H1 (cell line): ENCODE results near the gene LAD1. TPM values are rescaled to one million over a fixed set of nuclear protein-coding genes. Genes with fewer than 3 reads are reported as not detected.

Experiments
- CTCF ChIA-PET: fragments of 300-600 bp; sonication (Branson Sonifier 250); formaldehyde crosslinking; loops from one replicate; lab custom pipeline; 2021; ENCODE audit not compliant: partially characterized antibody; lab: Charles Lee
- POLR2A ChIA-PET: fragments of 300-600 bp; sonication (Branson Sonifier 250); formaldehyde crosslinking; loops from one replicate; lab custom pipeline; 2021; ENCODE audit warnings: inconsistent platforms; ENCODE audit not compliant: partially characterized antibody; lab: Charles Lee
- DNase-seq, 2 experiments: peaks; one replicate each; pipeline versions ENCODE4 v3.0.0 to v3.0.0-alpha.2; 2010 to 2022; ENCODE audit warnings: low spot score in 2 of 2, low read depth in 1 of 2, mixed read lengths in 1 of 2
- FAIRE-seq: peaks from 2 replicates; lab custom pipeline; 2011; peaks lifted over from hg19 to GRCh38; lab: Jason Lieb, UNC
- H2AFZ ChIP-seq: 2 replicates; pipeline ENCODE4 v1.8.1; 2012; ENCODE audit warnings: low read length, inconsistent platforms
- H2AK5ac ChIP-seq: 2 replicates; pipeline ENCODE4 v1.6.1; 2013; ENCODE audit warnings: low read depth, low read length
- H2BK120ac ChIP-seq: replicated peaks from 2 replicates; pipeline ENCODE3; 2013; ENCODE audit warnings: low read depth, low read length, inconsistent platforms
- H2BK12ac ChIP-seq: 2 replicates; pipeline ENCODE4 v1.6.1; 2013; ENCODE audit warnings: low read depth, low read length
- H2BK15ac ChIP-seq: 2 replicates; pipeline ENCODE4 v1.6.1; 2013; ENCODE audit warnings: low read length
- H2BK20ac ChIP-seq: 2 replicates; pipeline ENCODE4 v1.6.1; 2013; ENCODE audit warnings: low read length
- H2BK5ac ChIP-seq: 2 replicates; pipeline ENCODE4 v1.6.1; 2013; ENCODE audit warnings: low read depth, low read length
- H3K14ac ChIP-seq: 2 replicates; pipeline ENCODE4 v1.6.1; 2013; ENCODE audit warnings: inconsistent platforms; ENCODE audit not compliant: insufficient read length
- H3K18ac ChIP-seq: 2 replicates; pipeline ENCODE4 v1.6.1; 2013; ENCODE audit warnings: low read length; ENCODE audit errors: extremely low read depth
- H3K23ac ChIP-seq: 2 replicates; pipeline ENCODE4 v1.6.1; 2013; ENCODE audit warnings: inconsistent platforms; ENCODE audit not compliant: insufficient read length
- H3K23me2 ChIP-seq: 2 replicates; pipeline ENCODE4 v1.6.1; 2013; ENCODE audit warnings: low read depth, low read length
- H3K27ac ChIP-seq: 2 replicates; pipeline ENCODE4 v1.6.1; 2011; ENCODE audit warnings: low read depth, low read length, inconsistent platforms
- H3K27me3 ChIP-seq, 4 experiments: replicated peaks in 1 of 4; 1 replicate in 1 of 4; 2 replicates in 3 of 4; pipeline versions ENCODE4 v1.6.1 to v1.8.1; 2011 to 2013; ENCODE audit warnings: low read length in 3 of 4, mild to moderate bottlenecking in 3 of 4, inconsistent platforms in 2 of 4, mixed read lengths in 2 of 4, moderate library complexity in 1 of 4; ENCODE audit not compliant: control insufficient read depth in 3 of 4, insufficient read depth in 3 of 4; ENCODE audit errors: extremely low read depth in 1 of 4
- H3K36me3 ChIP-seq, 4 experiments: 2 replicates each; pipeline versions ENCODE4 v1.6.1 to v1.8.1; 2011 to 2013; ENCODE audit warnings: mild to moderate bottlenecking in 4 of 4, low read length in 3 of 4, moderate library complexity in 2 of 4, control low read depth in 1 of 4, inconsistent platforms in 1 of 4; ENCODE audit not compliant: insufficient read depth in 4 of 4, control insufficient read depth in 2 of 4
- H3K4ac ChIP-seq: replicated peaks from 2 replicates; pipeline ENCODE3; 2013; ENCODE audit warnings: low read length, low read depth, mixed read lengths, inconsistent platforms; ENCODE audit not compliant: insufficient read length
- H3K4me1 ChIP-seq, 4 experiments: replicated peaks in 1 of 4; 1 replicate in 1 of 4; 2 replicates in 3 of 4; pipeline versions ENCODE4 v1.6.1 to v1.8.1; 2011 to 2013; ENCODE audit warnings: low read length in 3 of 4, inconsistent platforms in 2 of 4, mixed read lengths in 1 of 4; ENCODE audit not compliant: insufficient read depth in 4 of 4, control insufficient read depth in 3 of 4
- H3K4me2 ChIP-seq, 2 experiments: 2 replicates each; pipeline versions ENCODE4 v1.6.1 to v1.8.1; 2011 to 2013; ENCODE audit warnings: low read depth in 2 of 2, low read length in 2 of 2, control low read depth in 1 of 2, inconsistent platforms in 1 of 2, mild to moderate bottlenecking in 1 of 2; ENCODE audit not compliant: insufficient read depth in 1 of 2
- H3K4me3 ChIP-seq, 4 experiments: fragments of 200-600, 300-600 bp in 1 of 4; sonication (generic), shearing (Covaris generic), sonication (Bioruptor Twin) in 1 of 4; 2 replicates each; pipeline versions ENCODE4 v1.5.1 to v1.8.1; 2011 to 2016; ENCODE audit warnings: low read length in 4 of 4, low read depth in 3 of 4, control low read depth in 2 of 4, inconsistent platforms in 2 of 4, mild to moderate bottlenecking in 2 of 4, mixed read lengths in 1 of 4, moderate library complexity in 1 of 4; ENCODE audit not compliant: insufficient read depth in 2 of 4; ENCODE audit errors: extremely low read depth in 1 of 4
- H3K56ac ChIP-seq: replicated peaks from 2 replicates; pipeline ENCODE3; 2013; ENCODE audit warnings: low read depth, mild to moderate bottlenecking, mixed read lengths, low read length, inconsistent platforms; ENCODE audit not compliant: insufficient read length
- H3K79me1 ChIP-seq: 2 replicates; pipeline ENCODE4 v1.6.1; 2013; ENCODE audit warnings: low read depth, low read length, control low read depth
- H3K79me2 ChIP-seq, 2 experiments: 2 replicates each; pipeline versions ENCODE4 v1.6.1 to v1.8.1; 2012 to 2013; ENCODE audit warnings: low read length in 2 of 2, mild to moderate bottlenecking in 2 of 2, inconsistent platforms in 1 of 2; ENCODE audit not compliant: insufficient read depth in 2 of 2, control insufficient read depth in 1 of 2
- H3K9ac ChIP-seq, 4 experiments: replicated peaks in 1 of 4; 1 replicate in 1 of 4; 2 replicates in 3 of 4; pipeline versions ENCODE4 v1.6.1 to v1.8.1; 2011 to 2013; ENCODE audit warnings: low read depth in 3 of 4, low read length in 3 of 4, control low read depth in 2 of 4, mild to moderate bottlenecking in 2 of 4, moderate library complexity in 2 of 4, inconsistent platforms in 1 of 4; ENCODE audit errors: extremely low read depth in 1 of 4
- H3K9me3 ChIP-seq, 2 experiments: 2 replicates each; pipeline versions ENCODE4 v1.6.1 to v1.8.1; 2012 to 2013; ENCODE audit warnings: mild to moderate bottlenecking in 2 of 2, moderate library complexity in 2 of 2, control low read depth in 1 of 2, inconsistent platforms in 1 of 2, low read depth in 1 of 2, low read length in 1 of 2, mixed read lengths in 1 of 2; ENCODE audit not compliant: insufficient read depth in 2 of 2
- H4K20me1 ChIP-seq, 2 experiments: replicated peaks in 1 of 2; 2 replicates each; pipeline versions ENCODE3 to v1.8.1; 2011 to 2013; ENCODE audit warnings: inconsistent platforms in 2 of 2, low read length in 2 of 2, mild to moderate bottlenecking in 1 of 2; ENCODE audit not compliant: insufficient read depth in 2 of 2, control insufficient read depth in 1 of 2
- H4K5ac ChIP-seq: 2 replicates; pipeline ENCODE4 v1.6.1; 2013; ENCODE audit warnings: low read length, low read depth, mixed read lengths, inconsistent platforms; ENCODE audit not compliant: insufficient read length
- H4K8ac ChIP-seq: 2 replicates; pipeline ENCODE4 v1.8.0; 2013; ENCODE audit warnings: mild to moderate bottlenecking, moderate library complexity, low read length, inconsistent platforms; ENCODE audit not compliant: insufficient read depth; ENCODE audit errors: extremely low read depth
- H4K91ac ChIP-seq: replicated peaks from 2 replicates; pipeline ENCODE3; 2013; ENCODE audit warnings: low read length, mixed read lengths, inconsistent platforms; ENCODE audit not compliant: insufficient read length
- ASH2L ChIP-seq: fragments of 200-600, 300-600 bp; sonication (generic); IDR thresholded peaks from one replicate; pipeline ENCODE4 v1.7.1; 2017; ENCODE audit warnings: low read length
- BACH1 ChIP-seq: IDR thresholded peaks from 2 replicates; pipeline ENCODE4 v1.6.1; 2012; ENCODE audit warnings: low read length, improper control_type of control experiment
- CHD1 ChIP-seq: IDR thresholded peaks from 2 replicates; pipeline ENCODE4 v1.6.1; 2012; ENCODE audit warnings: low read depth, low read length, improper control_type of control experiment
- EGR1 ChIP-seq: IDR thresholded peaks from 2 replicates; pipeline ENCODE4 v1.6.1; 2011; ENCODE audit warnings: low read depth, low read length, borderline replicate concordance
- KDM5A ChIP-seq: fragments of 200-600 bp; IDR thresholded peaks from 2 replicates; pipeline ENCODE4 v1.7.1; 2012; ENCODE audit warnings: mild to moderate bottlenecking, low read length, inconsistent platforms, mixed read lengths
- MAFK ChIP-seq: IDR thresholded peaks from 2 replicates; pipeline ENCODE4 v1.6.1; 2012; ENCODE audit warnings: low read depth, mild to moderate bottlenecking, improper control_type of control experiment, low read length
- NRF1 ChIP-seq: IDR thresholded peaks from 2 replicates; pipeline ENCODE4 v1.6.1; 2011; ENCODE audit warnings: mild to moderate bottlenecking, low read depth, low read length, improper control_type of control experiment
- RNF2 ChIP-seq: fragments of 200-900, 300-1000 bp; sonication (generic); IDR thresholded peaks from 2 replicates; pipeline ENCODE4 v1.7.1; 2016; ENCODE audit warnings: borderline replicate concordance, low read depth, mild to moderate bottlenecking, antibody characterized with exemption, low read length; ENCODE audit not compliant: poor library complexity, severe bottlenecking; ENCODE audit errors: missing control alignments
- TAF1 ChIP-seq: IDR thresholded peaks from 2 replicates; pipeline ENCODE4 v1.6.1; 2011; ENCODE audit warnings: mild to moderate bottlenecking, low read depth, low read length
- polyA plus RNA-seq, 7 experiments: library from polyadenylated mRNA; depleted of rRNA in 3 of 7; stranded (reverse) in 5 of 7; unstranded in 2 of 7; fragments of >200 nt in 5 of 7; fragments of 200-250 nt in 2 of 7; gene quantifications; 1 replicate in 5 of 7; 2 replicates in 1 of 7; 4 replicates in 1 of 7; pipeline versions ENCODE4 v1.2.1 to v1.2.3, GENCODE V29; 2011 to 2013; ENCODE audit warnings: missing spikeins in 2 of 7, mixed read lengths in 2 of 7
- total RNA-seq: library from RNA; stranded (reverse); fragmentation: NEBNext Ultra II Directional; extraction: Animal tissue kit (Norgen Biotek cat#: 25700); gene quantifications from 2 replicates; pipeline ENCODE4 v1.2.1, GENCODE V29; 2021

The LAD1 gene
- total and polyA plus RNA-seq, 2 of the 8 experiments (the other 6 are each of a cell fraction or from before 2014, with no cell fraction given) = 9.3 to 32.8 TPM

- Histone ChIP-seq H3K4me3 (no peak overlapping the region), H4K91ac (no peak overlapping the region), H3K27me3 (no peaks in the 10 kb centered on the region), H3K23ac (no peak overlapping the region), H3K9ac (no peak overlapping the region), H3K4me1 (peaks cover 8 to 22% (median 10%) of the 10 kb centered on the region in 4 experiments), H2BK20ac (no peak overlapping the region), H3K14ac (no peak overlapping the region), H3K23me2 (no peaks in the 10 kb centered on the region), H2BK12ac (no peak overlapping the region), H2AK5ac (no peak overlapping the region), H3K9me3 (no peaks in the 10 kb centered on the region), H2BK5ac (no peak overlapping the region), H3K4me2 (no peak overlapping the region), H4K5ac (no peak overlapping the region), H3K36me3 (no peaks in the 10 kb centered on the region), H2AFZ (no peak overlapping the region), H4K8ac (no peak overlapping the region), H3K56ac (no peak overlapping the region), H3K79me1 (no peaks in the 10 kb centered on the region), H3K4ac (no peak overlapping the region), H4K20me1 (no peaks in the 10 kb centered on the region), H3K18ac (no peak overlapping the region), H2BK15ac (no peak overlapping the region), H2BK120ac (no peak overlapping the region), H3K27ac (no peak overlapping the region), H3K79me2 (no peaks in the 10 kb centered on the region)
- FAIRE-seq (no peak), DNase-seq (no peak)
- POLR2A ChIA-PET = no interaction called here
- CTCF ChIA-PET = no interaction called here
- no peak for TF ChIP-seq EGR1
- TF ChIP-seq CHD1 = no peak
- no peak for TF ChIP-seq TAF1
- no peak for TF ChIP-seq KDM5A
- no peak for TF ChIP-seq RNF2
- TF ChIP-seq NRF1 = no peak
- no peak for TF ChIP-seq MAFK
- no peak for TF ChIP-seq BACH1
- TF ChIP-seq ASH2L = no peak
Observed at GRCh38 chr1:201351617-201352016, 47.5 kb downstream of the LAD1 start.
